Muscle of leg (tissue), 11 donors: Measurements from ENCODE around the gene SHROOM3. TPM values are rescaled to one million over a fixed set of nuclear protein-coding genes. Genes with fewer than 3 reads are reported as not detected.

Experiments
- DNase-seq: peaks from one replicate; pipeline ENCODE4 v3.0.0; 2013
- H3K27ac ChIP-seq: one replicate; pipeline ENCODE4 v1.5.1; 2013; ENCODE audit warnings: mild to moderate bottlenecking, low read length, control low read depth
- H3K27me3 ChIP-seq: one replicate; pipeline ENCODE4 v1.6.1; 2013; ENCODE audit warnings: low read length; ENCODE audit not compliant: control insufficient read depth, insufficient read depth
- H3K36me3 ChIP-seq: one replicate; pipeline ENCODE4 v1.6.1; 2013; ENCODE audit warnings: low read length; ENCODE audit not compliant: control insufficient read depth, insufficient read depth
- H3K4me1 ChIP-seq: one replicate; pipeline ENCODE4 v1.6.1; 2013; ENCODE audit warnings: low read length; ENCODE audit not compliant: control insufficient read depth, insufficient read depth
- H3K4me3 ChIP-seq: one replicate; pipeline ENCODE4 v1.5.1; 2013; ENCODE audit warnings: low read length, control low read depth
- H3K9me3 ChIP-seq: replicated peaks from 2 replicates; pipeline ENCODE4 v1.6.1; 2013; ENCODE audit warnings: low read depth, low read length; ENCODE audit not compliant: control insufficient read depth
- WGBS: methylation state at CpG from one replicate; pipeline ENCODE4 v1.1.5; 2013; ENCODE audit warnings: missing lambda C conversion rate; ENCODE audit not compliant: insufficient coverage; 5-methylcytosine and 5-hydroxymethylcytosine counted together
- polyA plus RNA-seq, 8 donors: library from polyadenylated mRNA; unstranded; fragments of 120-200 nt; gene quantifications; one replicate each; pipeline versions ENCODE4 v1.2.1 to v1.2.3, GENCODE V29; 2013; ENCODE audit warnings: inconsistent platforms in 1 of 8, low replicate concordance in 1 of 8; ENCODE audit not compliant: insufficient read length in 8 of 8, insufficient read depth in 1 of 8
- total RNA-seq: library from RNA; stranded (reverse); fragments of 120-200 nt; gene quantifications from one replicate; pipeline ENCODE4 v1.2.4, GENCODE V29; 2013

Gene SHROOM3
- total and polyA plus RNA-seq, 9 donors: 21.0 to 57.5 (median 29.0) TPM

GRCh38 chr4:76697129-76697803, 262.2 kb downstream of the SHROOM3 start:
- Histone ChIP-seq H3K4me1 (peaks cover 23% of the 10 kb centered on the region), H3K27ac (no peak overlapping the region), H3K4me3 (no peak overlapping the region), H3K36me3 (no peaks in the 10 kb centered on the region), H3K9me3 (no peaks in the 10 kb centered on the region), H3K27me3 (no peaks in the 10 kb centered on the region)
- WGBS: 78% methylated on average over 2 of the region's 3 CpGs
- no peak for DNase-seq

- Histone ChIP-seq H3K27ac (no peak overlapping the region), H3K36me3 (no peaks in the 10 kb centered on the region), H3K9me3 (no peaks in the 10 kb centered on the region), H3K27me3 (no peaks in the 10 kb centered on the region), H3K4me1 (peaks cover 25% of the 10 kb centered on the region), H3K4me3 (no peak overlapping the region)
- DNase-seq: no peak
- WGBS: no CpG with 5 or more reads among the region's 1 CpG
Measured at GRCh38 chr4:76698141-76698540, 263.1 kb downstream of the SHROOM3 start.

GRCh38 chr4:76699751-76700310, 264.8 kb downstream of the SHROOM3 start:
- Histone ChIP-seq H3K4me1 (peaks cover 35% of the 10 kb centered on the region), H3K36me3 (no peaks in the 10 kb centered on the region), H3K4me3 (no peak overlapping the region), H3K9me3 (no peaks in the 10 kb centered on the region), H3K27ac (no peak overlapping the region), H3K27me3 (no peaks in the 10 kb centered on the region)
- no peak for DNase-seq
- WGBS: no CpG with 5 or more reads among the region's 4 CpGs

GRCh38 chr4:76702440-76703122, 267.6 kb downstream of the SHROOM3 start:
- DNase-seq: no peak
- Histone ChIP-seq H3K9me3 (no peaks in the 10 kb centered on the region), H3K4me3 (no peak overlapping the region), H3K36me3 (no peaks in the 10 kb centered on the region), H3K27ac (no peak overlapping the region), H3K27me3 (no peaks in the 10 kb centered on the region), H3K4me1 (peaks cover 29% of the 10 kb centered on the region)
- WGBS: 57% methylated on average over 1 of the region's 4 CpGs

GRCh38 chr4:76703123-76703490, 268.1 kb downstream of the SHROOM3 start:
- no peak overlapping the region for H3K27ac ChIP-seq

GRCh38 chr4:76703676-76704075, 268.6 kb downstream of the SHROOM3 start:
- WGBS: no CpG with 5 or more reads among the region's 3 CpGs
- H3K4me3 ChIP-seq: no peak overlapping the region
- H3K9me3 ChIP-seq: no peaks in the 10 kb centered on the region
- H3K27ac ChIP-seq: no peak overlapping the region
- H3K27me3 ChIP-seq: no peaks in the 10 kb centered on the region
- H3K4me1 ChIP-seq: peaks cover 25% of the 10 kb centered on the region
- DNase-seq: no peak
- no peaks in the 10 kb centered on the region for H3K36me3 ChIP-seq

More at GRCh38 chr4:76703123-76703490, 268.1 kb downstream of the SHROOM3 start:
- Histone ChIP-seq H3K4me1 (peaks cover 27% of the 10 kb centered on the region), H3K4me3 (no peak overlapping the region), H3K9me3 (no peaks in the 10 kb centered on the region), H3K36me3 (no peaks in the 10 kb centered on the region), H3K27me3 (no peaks in the 10 kb centered on the region)
- WGBS: no CpG with 5 or more reads among the region's 1 CpG
- DNase-seq: no peak

- Histone ChIP-seq H3K27ac (peak overlapping the region; percentile 38), H3K27me3 (no peaks in the 10 kb centered on the region), H3K4me3 (no peak overlapping the region), H3K36me3 (no peaks in the 10 kb centered on the region), H3K4me1 (peaks cover 30% of the 10 kb centered on the region), H3K9me3 (no peaks in the 10 kb centered on the region)
- DNase-seq: peak; percentile 52
- WGBS: 29% methylated on average over 3 of the region's 3 CpGs
Measured at GRCh38 chr4:76704133-76704881, 269.3 kb downstream of the SHROOM3 start.

- no peak overlapping the region for H3K4me3 ChIP-seq
- H3K27me3 ChIP-seq: no peaks in the 10 kb centered on the region
- H3K36me3 ChIP-seq: no peaks in the 10 kb centered on the region
- H3K27ac ChIP-seq: no peak overlapping the region
- H3K4me1 ChIP-seq: peaks cover 34% of the 10 kb centered on the region
- DNase-seq: no peak
- no CpG with 5 or more reads among the region's 1 CpG for WGBS
- no peaks in the 10 kb centered on the region for H3K9me3 ChIP-seq
Measured at GRCh38 chr4:76705472-76705871, 270.4 kb downstream of the SHROOM3 start.

- 78% methylated on average over 2 of the region's 6 CpGs for WGBS
Measured at GRCh38 chr4:76706581-76706980, 271.6 kb downstream of the SHROOM3 start.

More at GRCh38 chr4:76706581-76706980, 271.6 kb downstream of the SHROOM3 start:
- no peak overlapping the region for H3K4me3 ChIP-seq
- H3K27ac ChIP-seq: no peak overlapping the region
- no peaks in the 10 kb centered on the region for H3K9me3 ChIP-seq
- H3K36me3 ChIP-seq: peaks cover 5% of the 10 kb centered on the region
- no peak for DNase-seq
- H3K4me1 ChIP-seq: peaks cover 34% of the 10 kb centered on the region
- H3K27me3 ChIP-seq: no peaks in the 10 kb centered on the region
